D341Med (cell line): ENCODE measurements around the gene ING5.

Experiments
- DNase-seq: peaks from one replicate; pipeline ENCODE4 v3.0.0; 2012; ENCODE audit warnings: low spot score

ING5 gene

GRCh38 chr2:241760301-241760771, 58.5 kb downstream of the ING5 start:
- DNase-seq = peak; percentile 3

GRCh38 chr2:241762321-241762932, 60.6 kb downstream of the ING5 start:
- DNase-seq = peak; percentile 5

GRCh38 chr2:241762933-241763369, 61.1 kb downstream of the ING5 start:
- DNase-seq = peak; percentile 12

- no peak for DNase-seq
These were observed 61.9 kb downstream of the ING5 start for GRCh38 chr2:241763551-241764274.

GRCh38 chr2:241764275-241765241, 62.7 kb downstream of the ING5 start:
- DNase-seq = peak; percentile 18

GRCh38 chr2:241767464-241768250, 65.8 kb downstream of the ING5 start:
- peak; percentile 25 for DNase-seq

GRCh38 chr2:241768251-241768711, 66.4 kb downstream of the ING5 start:
- DNase-seq = peak; percentile 19

GRCh38 chr2:241768850-241769249, 67.0 kb downstream of the ING5 start:
- DNase-seq = peak; percentile 21

- peak; percentile 21 for DNase-seq
These were observed 68.0 kb downstream of the ING5 start for GRCh38 chr2:241769819-241770184.

- peak; percentile 30 for DNase-seq
These were observed 68.5 kb downstream of the ING5 start for GRCh38 chr2:241770185-241770935.

- DNase-seq = no peak
These were observed 69.1 kb downstream of the ING5 start for GRCh38 chr2:241770936-241771285.

GRCh38 chr2:241771286-241772062, 69.6 kb downstream of the ING5 start:
- peak; percentile 74 for DNase-seq

- DNase-seq = no peak
These were observed 70.2 kb downstream of the ING5 start for GRCh38 chr2:241772063-241772499.

- DNase-seq = peak; percentile 26
These were observed 71.9 kb downstream of the ING5 start for GRCh38 chr2:241773511-241774418.

GRCh38 chr2:241774419-241775222, 72.8 kb downstream of the ING5 start:
- peak; percentile 37 for DNase-seq

GRCh38 chr2:241775223-241776177, 73.7 kb downstream of the ING5 start:
- DNase-seq = peak; percentile 22
